Activated CD4-positive, CD25-positive, alpha-beta regulatory T cell treated with anti-CD3 and anti-CD28 coated beads, Interleukin-2, amount 50 U/mL, for 16 hours (primary cell): ENCODE results near the gene LGALS1.
A peak's percentile ranks its signal among the peaks of the same experiment; 100 is the strongest.
"Not testable (repeated sequence)": the region's sequence is repeated elsewhere in the genome, so short reads cannot be mapped to it uniquely, and the experiment has no call there.

Experiments used
- DNase-seq: peaks from one replicate; pipeline ENCODE4 v3.0.0-alpha.2; 2020; ENCODE audit warnings: low read depth, low spot score

The LGALS1 gene

GRCh38 chr22:37639070-37639760 lies 36.2 kb upstream of the LGALS1 start, which contains the start of gene SH3BP1:
Gene SH3BP1, plus strand, starts transcription at chr22:37639669. Its CDS starts 119 bp downstream, at chr22:37639788.
- no peak for DNase-seq

DNA sequence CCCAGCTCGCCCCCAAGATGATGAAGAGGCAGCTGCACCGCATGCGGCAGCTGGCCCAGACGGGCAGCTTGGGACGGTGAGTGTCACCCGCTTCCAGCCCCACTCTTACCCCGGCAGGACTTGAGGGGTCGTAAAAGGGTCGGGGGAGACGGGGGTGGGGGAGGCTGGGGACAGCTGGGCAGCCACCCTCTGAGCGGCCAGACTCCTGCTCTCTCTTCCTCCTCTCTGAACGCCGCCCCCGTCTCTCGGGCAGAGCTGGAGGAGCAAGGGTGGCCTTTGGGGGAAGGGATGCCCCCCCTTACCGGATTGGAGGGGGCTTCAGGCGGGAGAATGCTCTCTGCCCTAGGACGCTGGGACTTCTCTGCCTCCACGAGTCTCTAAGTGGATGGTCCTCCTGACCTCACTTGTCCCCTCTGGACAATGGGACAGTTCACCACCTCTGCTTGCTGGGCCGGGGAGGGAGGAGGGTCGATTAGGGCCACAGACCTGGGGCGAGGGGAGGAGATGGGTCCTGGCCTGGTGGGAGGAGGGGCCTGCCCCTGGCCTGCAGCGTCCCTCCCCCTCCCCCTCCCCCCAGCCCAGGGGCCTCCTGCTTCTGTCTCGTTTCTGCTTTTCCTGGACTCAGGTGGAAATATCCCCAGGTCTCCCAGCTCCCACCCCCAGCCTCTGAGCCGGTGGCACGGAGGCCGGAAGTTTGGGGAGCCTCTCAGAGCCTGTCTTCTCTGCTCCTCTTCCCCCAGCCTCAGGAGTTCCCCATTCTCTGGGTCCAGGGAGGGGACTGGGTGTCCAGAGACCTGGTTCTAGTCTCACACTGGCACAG lies 35.5 kb upstream of the LGALS1 start:
- no peak for DNase-seq

GRCh38 chr22:37640591-37641560 lies 34.6 kb upstream of the LGALS1 start:
- DNase-seq = no peak

- no peak for DNase-seq
Measured at GRCh38 chr22:37641561-37641949, 33.9 kb upstream of the LGALS1 start.

- DNase-seq = peak; percentile 75
Measured at GRCh38 chr22:37643225-37643847, 32.1 kb upstream of the LGALS1 start.

DNA sequence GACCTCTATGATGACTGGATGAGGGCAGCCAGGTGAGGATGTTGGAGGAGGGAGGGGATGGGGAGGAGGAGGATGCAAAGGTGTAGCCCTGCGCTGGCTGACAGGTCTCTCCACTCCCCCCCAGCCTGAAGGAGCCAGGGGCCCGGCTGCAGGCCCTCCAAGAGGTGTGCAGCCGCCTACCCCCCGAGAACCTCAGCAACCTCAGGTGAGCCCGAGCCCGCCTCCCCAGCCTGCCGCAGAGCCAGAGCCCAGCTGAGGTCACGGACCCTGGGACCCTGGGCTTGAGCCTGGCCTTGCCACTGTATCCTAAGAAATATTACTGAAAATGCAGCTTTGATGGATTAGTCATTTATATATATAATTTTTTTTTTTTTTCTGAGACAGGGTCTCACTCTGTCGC lies 28.1 kb upstream of the LGALS1 start:
- no peak for DNase-seq

DNA sequence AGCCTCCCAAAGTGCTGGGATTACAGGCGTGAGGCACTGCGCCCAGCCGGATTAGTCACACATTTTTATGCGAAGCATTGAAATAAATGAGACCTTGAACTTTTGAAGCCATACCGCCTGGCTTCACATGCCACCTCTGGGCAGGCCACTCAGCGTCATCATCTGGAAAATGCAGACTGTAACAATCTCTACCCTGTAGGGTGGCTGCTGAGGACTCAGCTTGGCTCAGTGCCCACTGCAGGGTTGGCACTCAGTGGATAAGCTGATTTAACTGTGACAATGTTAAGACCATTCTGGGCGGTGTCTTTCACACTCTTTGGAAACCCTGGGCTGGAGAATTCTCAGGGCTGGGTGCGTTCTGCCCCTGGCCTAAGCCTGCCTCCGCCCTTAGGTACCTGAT lies 27.5 kb upstream of the LGALS1 start:
- DNase-seq = no peak

DNA sequence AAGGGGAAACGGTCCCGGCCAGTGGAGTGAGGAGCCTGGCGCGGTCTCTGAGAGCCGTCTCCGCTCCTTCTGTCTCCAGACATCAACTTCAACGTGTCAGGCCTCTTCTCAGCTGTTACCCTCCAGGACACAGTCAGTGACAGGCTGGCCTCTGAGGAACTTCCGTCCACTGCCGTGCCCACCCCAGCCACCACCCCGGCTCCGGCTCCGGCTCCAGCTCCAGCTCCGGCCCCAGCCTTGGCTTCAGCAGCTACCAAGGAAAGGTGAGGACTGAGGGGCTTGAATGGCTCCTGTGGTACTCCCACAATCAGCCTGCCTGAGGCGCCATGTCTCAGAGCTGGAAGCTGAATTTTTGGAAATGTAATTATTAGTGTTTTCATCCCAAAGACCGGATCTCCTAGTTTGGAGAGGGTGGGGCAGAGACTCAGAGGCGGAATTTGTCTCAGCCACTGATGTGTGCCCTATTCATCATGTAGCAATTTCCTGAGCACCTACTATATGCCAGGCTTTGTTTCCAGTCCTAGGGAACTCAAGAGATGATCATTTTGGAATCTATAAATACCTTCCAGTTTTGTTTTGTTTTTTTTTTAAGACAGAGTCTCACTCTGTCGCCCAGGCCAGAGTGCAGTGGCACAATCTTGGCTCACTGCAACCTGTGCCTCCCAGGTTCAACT lies 24.8 kb upstream of the LGALS1 start:
- DNase-seq = no peak

DNA sequence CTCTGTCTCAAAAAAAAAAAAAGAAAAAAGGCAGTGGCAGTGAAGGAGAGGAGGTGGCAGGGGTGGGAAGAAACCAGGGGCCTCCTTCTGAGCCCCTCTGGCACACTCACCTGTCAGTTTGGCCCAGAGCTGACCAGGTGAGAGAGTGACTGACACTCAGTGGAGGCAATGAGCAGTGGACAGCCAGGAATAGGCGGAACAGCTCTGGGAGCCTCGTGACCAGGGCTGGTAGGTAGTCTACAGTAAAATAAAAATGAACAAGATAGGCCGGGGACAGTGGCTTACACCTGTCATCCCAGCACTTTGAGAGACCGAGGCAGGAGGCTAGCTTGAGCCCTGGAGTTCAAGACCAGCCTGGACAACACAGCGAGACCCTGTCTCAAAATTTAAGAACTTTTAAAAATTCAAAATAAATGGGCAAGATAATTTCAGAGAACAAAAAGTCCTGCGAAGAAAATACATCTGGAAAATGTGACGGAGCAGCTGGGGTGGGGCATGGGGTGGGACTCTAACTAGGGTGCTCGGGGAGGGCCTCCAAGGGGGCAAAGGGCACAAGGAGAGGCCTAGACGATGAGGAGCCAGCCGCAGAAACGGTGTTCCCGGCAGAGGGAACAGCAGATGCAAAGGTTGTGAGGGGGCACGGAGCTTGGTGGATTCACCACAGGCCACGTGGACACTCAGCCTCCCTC lies 20.7 kb upstream of the LGALS1 start:
- no peak for DNase-seq

DNA sequence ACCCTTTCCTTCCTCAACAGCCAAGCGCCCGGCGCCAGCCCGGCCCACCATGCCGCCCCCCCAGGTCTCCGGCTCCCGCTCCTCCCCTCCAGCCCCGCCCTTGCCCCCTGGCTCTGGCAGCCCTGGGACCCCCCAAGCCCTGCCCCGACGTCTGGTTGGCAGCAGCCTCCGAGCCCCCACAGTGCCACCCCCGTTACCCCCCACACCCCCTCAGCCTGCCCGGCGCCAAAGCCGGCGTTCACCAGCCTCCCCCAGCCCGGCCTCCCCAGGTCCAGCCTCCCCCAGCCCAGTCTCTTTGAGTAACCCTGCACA lies 20.2 kb upstream of the LGALS1 start:
- DNase-seq = no peak

- DNase-seq = not testable (repeated sequence)
Measured at GRCh38 chr22:37656583-37656982, 18.9 kb upstream of the LGALS1 start.

DNA sequence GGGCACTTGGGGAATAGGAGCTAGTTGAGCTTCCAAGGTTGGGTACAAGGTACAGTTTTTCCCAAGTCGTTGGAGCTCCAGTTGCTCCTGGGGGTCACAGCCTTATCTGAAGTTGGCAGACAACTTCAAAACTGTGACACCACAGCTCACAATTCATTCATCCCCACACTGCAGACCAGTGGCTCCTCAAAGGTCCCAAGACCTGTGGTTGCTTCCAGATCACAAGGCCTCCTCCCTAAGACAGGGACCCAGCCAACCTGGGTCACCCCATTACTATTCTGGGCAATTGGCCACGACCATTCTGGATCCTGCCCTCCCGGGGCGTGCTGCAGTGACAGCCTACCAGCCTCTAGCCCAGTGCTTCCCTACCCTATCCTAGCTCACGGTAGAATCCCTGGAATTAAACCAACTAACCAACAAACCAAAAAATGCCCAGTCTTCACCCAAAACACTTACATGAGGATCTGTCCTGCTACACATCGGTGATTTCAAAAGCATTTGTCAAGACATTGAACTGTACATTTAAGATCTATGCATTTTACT lies 17.8 kb upstream of the LGALS1 start:
- DNase-seq = no peak

GRCh38 chr22:37658133-37659065 lies 17.0 kb upstream of the LGALS1 start, which contains the start of gene PDXP:
Gene PDXP, plus strand, starts transcription at chr22:37658723. Its CDS starts 60 bp downstream, at chr22:37658783.
- DNase-seq = peak; percentile 95

GRCh38 chr22:37659066-37659896 lies 16.2 kb upstream of the LGALS1 start:
- DNase-seq = no peak

DNA sequence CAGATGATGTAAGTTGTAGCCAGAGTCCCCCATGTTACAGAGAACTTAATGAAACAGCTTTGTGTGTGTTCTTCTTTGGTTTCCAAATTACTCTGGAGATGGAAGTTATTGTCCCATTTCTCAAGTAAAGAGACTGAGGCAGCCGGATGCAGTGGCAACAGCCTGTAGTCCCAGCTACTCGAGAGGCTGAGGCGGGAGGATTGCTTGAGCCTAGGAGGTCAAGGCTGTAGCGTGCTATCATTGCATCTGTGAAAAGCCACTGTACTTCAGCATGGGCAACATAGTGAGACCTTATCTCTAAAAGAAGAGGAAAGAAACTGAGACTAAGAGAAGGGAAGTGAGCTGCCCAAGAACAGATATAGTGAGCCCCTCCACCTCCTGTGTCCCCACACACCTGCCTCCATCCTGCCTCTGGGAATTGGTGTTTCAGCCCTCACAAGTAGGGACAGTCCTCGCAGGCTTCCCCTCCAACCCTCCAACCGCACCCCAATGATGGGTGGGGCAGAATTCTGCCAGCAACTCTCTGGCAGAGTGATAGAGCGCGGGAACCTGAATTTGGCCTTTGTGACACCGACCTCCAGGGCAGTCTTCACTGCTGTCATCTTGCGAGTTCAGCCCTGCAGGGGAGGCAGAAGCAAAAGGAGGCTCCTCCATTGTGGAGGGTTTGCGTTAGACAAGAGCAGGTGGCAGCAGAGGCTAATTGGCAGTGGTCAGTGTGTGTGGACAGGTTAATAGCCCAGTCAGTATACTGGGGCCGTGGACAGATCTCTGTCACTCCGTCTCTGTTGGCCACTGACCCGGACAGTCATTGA lies 15.3 kb upstream of the LGALS1 start:
- DNase-seq = no peak

DNA sequence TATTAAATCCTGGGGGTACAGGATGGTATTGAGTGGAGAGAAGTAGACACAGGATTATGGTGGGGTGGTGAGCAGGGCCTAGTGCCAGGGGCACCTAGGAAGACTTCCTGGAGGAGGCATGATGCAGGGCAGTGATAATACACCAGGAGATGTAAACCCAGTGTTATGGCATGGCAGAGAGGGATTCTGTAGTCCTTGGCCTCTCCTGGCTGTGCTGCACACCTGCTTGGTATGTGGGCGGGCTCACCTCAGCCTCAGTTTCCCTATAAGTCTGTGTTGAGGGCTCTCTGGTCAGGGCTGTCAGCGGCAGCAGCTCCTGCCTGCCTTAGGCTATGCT lies 14.8 kb upstream of the LGALS1 start:
- DNase-seq = no peak
